Adrenal gland (tissue), 12 donors: ENCODE data around the gene AIFM2. TPM values are rescaled to one million over a fixed set of nuclear protein-coding genes. Genes with fewer than 3 reads are reported as not detected.
"Not testable (repeated sequence)": the region's sequence is repeated elsewhere in the genome, so short reads cannot be mapped to it uniquely, and the experiment has no call there.

Experiments
- DNase-seq, 7 donors: peaks; one replicate each; pipeline ENCODE4 v3.0.0-alpha.2; 2019 to 2020
- H3K27ac ChIP-seq, 5 donors: fragments of 200-600 bp; sonication (generic) in 4 of 5; 1 replicate in 3 of 5; 2 replicates in 2 of 5; pipeline versions ENCODE4 v1.5.1 to v1.8.0; 2016 to 2020; ENCODE audit warnings: mild to moderate bottlenecking in 1 of 5
- H3K27me3 ChIP-seq: fragments of 200-600 bp; 2 replicates; pipeline ENCODE4 v1.8.0; 2021
- H3K36me3 ChIP-seq, 2 donors: fragments of 200-600 bp; replicated peaks in 1 of 2; 1 replicate in 1 of 2; 2 replicates in 1 of 2; pipeline versions ENCODE4 v1.5.1 to v1.8.0; 2018 to 2022
- H3K4me1 ChIP-seq, 2 donors: fragments of 200-600 bp; replicated peaks in 1 of 2; 1 replicate in 1 of 2; 2 replicates in 1 of 2; pipeline versions ENCODE4 v1.5.1 to v1.8.0; 2018 to 2021
- H3K4me3 ChIP-seq, 4 donors: fragments of 200-600 bp; sonication (generic) in 3 of 4; one replicate each; pipeline ENCODE4 v1.5.1; 2016 to 2018
- H3K9me3 ChIP-seq, 3 donors: fragments of 200-600 bp; sonication (generic) in 1 of 3; replicated peaks in 1 of 3; 1 replicate in 2 of 3; 2 replicates in 1 of 3; pipeline versions ENCODE4 v1.5.1 to v1.8.0; 2016 to 2021
- CTCF ChIP-seq, 6 experiments: fragments of 450-650 bp in 4 of 6; fragments of 200-600 bp in 2 of 6; sonication (generic) in 1 of 6; IDR thresholded peaks; 1 replicate in 5 of 6; 2 replicates in 1 of 6; pipeline versions ENCODE4 v1.5.1 to v1.8.0; 2016 to 2021; ENCODE audit warnings: antibody characterized with exemption in 6 of 6, mild to moderate bottlenecking in 2 of 6, moderate library complexity in 1 of 6
- POLR2A ChIP-seq, 2 donors: fragments of 450-650 bp; IDR thresholded peaks; one replicate each; pipeline ENCODE4 v1.6.1; 2017; ENCODE audit warnings: antibody characterized with exemption in 2 of 2, mild to moderate bottlenecking in 2 of 2, moderate library complexity in 1 of 2
- WGBS, 4 donors: extraction: QIAGEN DNeasy Blood & Tissue Kit in 2 of 4; methylation state at CpG; one replicate each; pipeline versions ENCODE4 v1.1.5 to v1.1.7; 2013 to 2017; 5-methylcytosine and 5-hydroxymethylcytosine counted together
- intact Hi-C, 2 donors: fragments of 100-400 bp; cut with DNase I; formaldehyde crosslinking; loops; one replicate each; pipeline versions ENCODE4 v1.14.1 to v1.15.0; 2022 to 2023
- polyA plus RNA-seq, 3 donors: library from polyadenylated mRNA; stranded (reverse); fragments of 200-250 nt in 2 of 3; fragments of 350-450 nt in 1 of 3; fragmentation: Illumina TruSeq in 1 of 3; extraction: RNeasy Lipid Tissue Mini Kit (QIAGEN cat#74804) in 1 of 3; gene quantifications; one replicate each; pipeline ENCODE4 v1.2.3, GENCODE V29; 2013 to 2014
- total RNA-seq, 9 donors: library from RNA; depleted of rRNA in 4 of 9; stranded (reverse); fragments of >200 nt in 4 of 9; fragments of 120-200 nt in 1 of 9; fragmentation: NEBNext Ultra II Directional in 1 of 9; extraction: Animal tissue kit (Norgen Biotek cat#: 25700) in 1 of 9; gene quantifications; one replicate each; pipeline versions ENCODE4 v1.1.0 to v1.2.4, GENCODE V29; 2013 to 2023
- donor health status: healthy with polysubstance abuse.
- donor health status: Bipolar disorder and iron deficiency.
- donor health status: DM: yes; HTN: yes; CAD: no.
- donor health status: DM: no; HTN: no; CAD: no.
- donor health status: DM: no; HTN: no; CAD: no.
- donor health status: DM: yes; HTN: yes; CAD: no.

The AIFM2 gene
- total and polyA plus RNA-seq, 12 donors: 7.4 to 31.2 (median 12.7) TPM

DNA sequence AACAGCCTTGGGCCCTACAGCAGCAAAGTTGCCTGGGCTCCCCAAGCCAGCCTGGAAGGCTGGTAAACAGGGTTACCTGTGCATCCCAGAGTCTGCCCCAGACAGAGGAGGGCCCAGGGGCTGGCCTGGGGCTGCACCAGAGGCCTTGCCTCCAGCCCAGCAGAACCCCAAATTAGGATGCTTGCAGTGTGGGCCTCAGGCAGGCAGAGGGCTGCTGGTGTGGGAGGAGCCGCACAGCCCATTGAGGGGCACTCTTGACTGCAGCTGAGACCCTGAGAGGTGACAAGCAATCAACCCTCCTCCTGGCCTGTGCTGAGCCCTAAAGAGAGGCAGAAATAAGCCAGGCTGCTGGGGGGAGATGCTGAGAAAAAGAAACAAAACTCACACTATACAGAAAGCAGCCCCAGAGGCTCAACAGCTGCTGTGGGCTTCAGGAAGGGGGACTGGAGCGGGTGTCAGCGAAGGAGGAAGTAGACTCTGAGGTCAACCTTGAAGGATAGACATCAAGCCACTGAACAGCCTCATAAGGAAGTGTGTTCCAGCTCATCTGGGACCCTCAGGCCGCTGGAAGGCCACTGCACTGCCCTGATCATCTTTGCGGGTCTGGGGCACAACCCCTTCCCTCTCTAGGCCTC, 6.6 kb downstream of the AIFM2 start:
- no peak overlapping the region for H3K27ac ChIP-seq
- intact Hi-C loops: no loop called here
- peaks cover 0 to under 1% of the 10 kb centered on the region in 2 donors for H3K4me1 ChIP-seq
- TF ChIP-seq POLR2A (IDR thresholded peaks at IDR 0.05) (no peak), CTCF (IDR thresholded peaks at IDR 0.05) (no peak)
- no peak for DNase-seq
- no peaks in the 10 kb centered on the region for H3K27me3 ChIP-seq
- WGBS, 4 donors: 74 to 83% (median 81%) methylated on average over 5 of the region's 5 CpGs
- H3K36me3 ChIP-seq: no peaks in the 10 kb centered on the region
- H3K9me3 ChIP-seq: no peaks in the 10 kb centered on the region
- no peak overlapping the region for H3K4me3 ChIP-seq

DNA sequence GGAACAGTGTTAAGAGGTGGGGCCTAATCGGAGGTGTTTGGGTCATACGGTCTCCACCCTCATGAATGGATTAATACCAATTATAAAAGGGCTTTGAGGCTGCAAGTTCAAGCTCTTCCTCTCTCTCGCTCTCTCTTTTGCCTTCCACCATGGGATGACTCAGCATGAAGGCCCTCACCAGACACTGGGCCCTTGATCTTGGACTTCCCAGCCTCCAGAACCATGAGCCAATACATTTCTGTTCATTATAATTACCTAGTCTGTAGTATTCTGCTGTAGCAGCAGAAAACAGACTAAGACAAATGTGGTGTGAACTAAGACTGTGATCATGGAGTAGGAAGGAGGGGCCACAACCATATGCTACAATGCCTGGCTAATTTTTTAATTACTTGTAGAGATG, 7.7 kb downstream of the AIFM2 start:
- peaks cover 0 to 4% of the 10 kb centered on the region in 2 donors for H3K36me3 ChIP-seq
- DNase-seq: no peak
- no peaks in the 10 kb centered on the region for H3K9me3 ChIP-seq
- no peak overlapping the region for H3K4me3 ChIP-seq
- no peaks in the 10 kb centered on the region for H3K27me3 ChIP-seq
- intact Hi-C loops: no loop called here
- 93 to 98% (median 95%) methylated on average over 3 of the region's 3 CpGs for WGBS, 4 donors
- H3K4me1 ChIP-seq: no peaks in the 10 kb centered on the region
- no peak overlapping the region for H3K27ac ChIP-seq
- TF ChIP-seq CTCF (IDR thresholded peaks at IDR 0.05) (no peak), POLR2A (IDR thresholded peaks at IDR 0.05) (no peak)

DNA sequence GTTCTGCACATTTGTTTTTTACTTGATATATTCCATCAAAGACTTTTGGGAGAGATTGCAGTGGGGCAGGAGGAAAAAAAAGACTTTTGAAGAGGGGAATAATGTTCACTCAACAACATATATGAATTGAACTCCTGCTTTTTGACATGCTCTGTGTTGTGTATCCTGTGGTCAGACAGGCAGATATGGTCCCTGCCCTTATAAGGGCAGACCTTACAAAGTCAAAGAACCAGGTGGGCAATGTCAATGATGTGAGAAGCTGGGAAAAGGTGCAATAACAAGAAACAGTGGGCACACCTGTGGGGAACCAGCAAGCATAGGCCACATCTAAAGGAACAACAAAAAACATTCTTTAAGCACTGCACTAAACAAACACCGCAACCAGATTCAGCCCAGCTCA, 8.2 kb downstream of the AIFM2 start:
- no peak for DNase-seq
- H3K9me3 ChIP-seq: no peaks in the 10 kb centered on the region
- no peaks in the 10 kb centered on the region for H3K27me3 ChIP-seq
- peaks cover 0 to 9% of the 10 kb centered on the region in 2 donors for H3K36me3 ChIP-seq
- 97 to 100% (median 99%) methylated on average over 1 of the region's 1 CpG for WGBS, 4 donors
- TF ChIP-seq CTCF (IDR thresholded peaks at IDR 0.05) (no peak), POLR2A (IDR thresholded peaks at IDR 0.05) (no peak)
- intact Hi-C loops: no loop called here
- H3K4me1 ChIP-seq: no peaks in the 10 kb centered on the region
- H3K27ac ChIP-seq: no peak overlapping the region
- no peak overlapping the region for H3K4me3 ChIP-seq

DNA sequence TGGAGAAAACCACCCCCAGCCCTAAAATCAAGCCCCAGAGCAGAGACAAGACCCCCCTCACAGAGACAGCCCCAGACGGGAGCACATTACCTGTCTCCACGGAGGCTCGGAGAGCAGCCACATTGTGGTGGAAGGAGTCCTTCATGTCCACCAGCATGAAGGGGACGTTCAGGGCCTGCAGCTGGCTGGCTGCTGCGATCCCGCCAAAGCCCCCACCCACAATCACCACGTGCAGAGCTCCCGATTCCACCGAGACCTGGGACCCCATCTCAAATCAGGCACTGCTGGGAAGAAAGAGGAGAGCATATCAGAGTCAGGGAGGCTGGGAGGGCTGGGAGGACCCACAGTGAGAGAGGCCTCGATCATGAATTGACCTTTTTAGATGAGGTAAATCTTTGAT, 8.8 kb downstream of the AIFM2 start:
- Histone ChIP-seq H3K9me3 (no peaks in the 10 kb centered on the region), H3K4me1 (no peaks in the 10 kb centered on the region), H3K4me3 (no peak overlapping the region), H3K36me3 (peaks cover 0 to 15% of the 10 kb centered on the region in 2 donors), H3K27ac (no peak overlapping the region), H3K27me3 (no peaks in the 10 kb centered on the region)
- no peak for DNase-seq
- TF ChIP-seq POLR2A (IDR thresholded peaks at IDR 0.05): no peak
- no peak for TF ChIP-seq CTCF (IDR thresholded peaks at IDR 0.05)
- 89 to 95% (median 94%) methylated on average over 4 to 10 of the region's 10 CpGs for whole genome bisulfite sequencing, 4 donors
- intact Hi-C loops: no loop called here

DNA sequence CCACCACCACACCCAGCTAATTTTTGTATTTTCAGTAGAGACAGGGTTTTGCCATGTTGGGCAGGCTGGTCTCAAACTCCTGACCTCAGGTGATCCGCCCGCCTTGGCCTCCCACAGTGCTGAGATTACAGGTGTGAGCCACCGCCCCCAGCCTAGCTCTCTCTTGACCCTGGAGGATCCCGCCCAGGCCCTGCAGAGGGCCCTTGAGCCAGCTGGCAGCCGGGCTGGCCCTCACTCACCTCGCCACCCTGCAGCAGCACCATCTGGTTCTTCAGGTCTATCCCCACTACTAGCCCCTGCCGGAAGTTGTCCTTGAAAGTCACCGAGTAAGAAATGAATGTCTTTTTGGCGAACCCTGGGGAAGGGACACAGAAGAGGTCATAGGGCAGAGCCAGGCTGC, 9.5 kb downstream of the AIFM2 start:
- H3K27ac ChIP-seq, H3K4me1 ChIP-seq, DNase-seq, H3K4me3 ChIP-seq, intact Hi-C loops, H3K9me3 ChIP-seq, H3K27me3 ChIP-seq: not testable (repeated sequence)
- 83 to 100% (median 90%) methylated on average over 5 to 9 of the region's 9 CpGs for WGBS, 4 donors
- peaks cover 0 to 16% of the 10 kb centered on the region in 2 donors for H3K36me3 ChIP-seq
